LNCAP (cell line): ENCODE results near the gene THOC6.

ENCODE experiments used
- TF ChIP-seq, protein P1 (sequence below): fragments of 450-650 bp; IDR thresholded peaks from 2 replicates; pipeline ENCODE4 v1.5.1; 2017; ENCODE audit warnings: mild to moderate bottlenecking

THOC6 gene

DNA sequence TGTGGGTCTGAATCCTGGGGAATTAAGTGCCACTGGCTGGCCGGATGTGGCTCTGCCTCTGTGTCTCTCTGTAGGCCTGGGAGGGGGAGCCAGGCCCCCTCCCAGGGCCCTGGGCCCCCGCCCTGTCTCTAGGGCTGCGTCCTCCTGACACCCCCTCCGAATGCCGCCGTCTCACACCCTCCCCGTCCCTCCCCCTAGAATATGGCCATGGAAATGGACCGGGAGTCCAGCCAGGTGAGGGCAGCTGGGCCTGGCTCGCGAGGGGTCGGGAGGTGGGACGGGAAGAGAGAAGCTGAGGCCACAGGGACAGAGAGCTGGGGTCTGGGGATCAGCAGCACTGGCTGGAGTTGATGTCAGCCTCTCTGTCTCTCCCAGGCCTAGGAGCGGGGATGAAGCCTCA, 27.5 kb upstream of the THOC6 start:
- TF ChIP-seq, protein P1, sequence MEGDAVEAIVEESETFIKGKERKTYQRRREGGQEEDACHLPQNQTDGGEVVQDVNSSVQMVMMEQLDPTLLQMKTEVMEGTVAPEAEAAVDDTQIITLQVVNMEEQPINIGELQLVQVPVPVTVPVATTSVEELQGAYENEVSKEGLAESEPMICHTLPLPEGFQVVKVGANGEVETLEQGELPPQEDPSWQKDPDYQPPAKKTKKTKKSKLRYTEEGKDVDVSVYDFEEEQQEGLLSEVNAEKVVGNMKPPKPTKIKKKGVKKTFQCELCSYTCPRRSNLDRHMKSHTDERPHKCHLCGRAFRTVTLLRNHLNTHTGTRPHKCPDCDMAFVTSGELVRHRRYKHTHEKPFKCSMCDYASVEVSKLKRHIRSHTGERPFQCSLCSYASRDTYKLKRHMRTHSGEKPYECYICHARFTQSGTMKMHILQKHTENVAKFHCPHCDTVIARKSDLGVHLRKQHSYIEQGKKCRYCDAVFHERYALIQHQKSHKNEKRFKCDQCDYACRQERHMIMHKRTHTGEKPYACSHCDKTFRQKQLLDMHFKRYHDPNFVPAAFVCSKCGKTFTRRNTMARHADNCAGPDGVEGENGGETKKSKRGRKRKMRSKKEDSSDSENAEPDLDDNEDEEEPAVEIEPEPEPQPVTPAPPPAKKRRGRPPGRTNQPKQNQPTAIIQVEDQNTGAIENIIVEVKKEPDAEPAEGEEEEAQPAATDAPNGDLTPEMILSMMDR, result no peak

DNA sequence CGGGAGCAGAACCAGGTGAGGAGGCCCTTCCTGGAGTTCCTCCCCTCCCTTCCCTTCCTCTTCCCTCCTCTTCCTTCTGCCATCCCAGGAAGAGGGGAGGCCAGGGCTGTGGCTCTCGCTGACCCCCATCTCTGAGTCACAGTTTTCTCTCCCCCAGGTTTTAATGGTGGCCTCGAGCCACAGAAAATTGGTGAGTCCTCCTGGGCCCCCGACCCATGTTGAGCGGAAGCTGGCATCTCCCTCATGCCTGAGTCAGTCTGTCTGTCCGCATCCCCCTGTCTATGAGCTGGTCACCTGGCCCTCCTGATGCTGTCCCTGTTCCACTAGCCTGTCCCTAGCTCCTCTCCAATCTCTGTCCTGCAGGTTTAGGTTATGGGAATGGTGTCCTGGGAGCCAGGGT, 23.9 kb upstream of the THOC6 start:
- TF ChIP-seq, protein P1, result no peak

DNA sequence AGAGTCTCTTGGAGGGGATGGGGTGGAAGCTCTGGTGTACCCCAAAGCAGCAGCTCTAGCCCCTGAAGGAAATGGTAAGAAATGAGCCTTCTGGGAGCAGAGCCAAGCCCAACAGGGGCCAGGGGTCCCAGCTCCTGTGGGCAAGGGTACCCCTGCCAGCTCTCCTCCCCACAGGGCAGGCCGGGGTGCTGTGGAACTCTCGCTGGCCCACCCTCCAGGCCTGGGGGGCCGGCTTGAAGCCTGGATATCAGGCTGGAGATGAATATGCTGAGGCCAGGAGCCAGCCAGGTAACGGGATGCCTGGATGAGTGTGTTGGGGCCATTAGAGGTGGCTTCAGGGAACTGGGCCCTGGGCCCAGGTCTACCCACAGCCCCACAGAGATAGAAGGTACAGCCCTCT, 23.3 kb upstream of the THOC6 start:
- TF ChIP-seq, protein P1, result no peak

DNA sequence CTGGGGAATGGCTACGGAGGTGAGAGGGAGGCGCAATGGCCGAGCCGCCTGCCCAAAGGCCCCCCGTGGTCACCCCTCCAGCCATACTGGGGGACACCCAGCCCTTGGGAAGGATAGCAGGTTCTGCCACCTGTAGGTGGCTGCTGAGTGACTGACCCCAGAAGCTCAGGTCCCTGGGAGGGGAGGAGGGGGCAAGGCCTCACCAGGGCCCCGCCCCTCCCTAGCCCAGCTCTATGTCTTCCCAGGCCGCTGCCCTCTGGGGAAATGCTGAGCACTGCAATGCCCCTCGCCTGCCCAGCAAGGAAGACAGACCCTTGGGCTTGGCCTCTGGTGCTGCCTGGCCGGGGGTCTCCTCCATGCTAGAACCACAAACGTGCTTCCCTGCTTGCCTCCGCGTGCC, 22.5 kb upstream of the THOC6 start:
- TF ChIP-seq, protein P1, result no peak

DNA sequence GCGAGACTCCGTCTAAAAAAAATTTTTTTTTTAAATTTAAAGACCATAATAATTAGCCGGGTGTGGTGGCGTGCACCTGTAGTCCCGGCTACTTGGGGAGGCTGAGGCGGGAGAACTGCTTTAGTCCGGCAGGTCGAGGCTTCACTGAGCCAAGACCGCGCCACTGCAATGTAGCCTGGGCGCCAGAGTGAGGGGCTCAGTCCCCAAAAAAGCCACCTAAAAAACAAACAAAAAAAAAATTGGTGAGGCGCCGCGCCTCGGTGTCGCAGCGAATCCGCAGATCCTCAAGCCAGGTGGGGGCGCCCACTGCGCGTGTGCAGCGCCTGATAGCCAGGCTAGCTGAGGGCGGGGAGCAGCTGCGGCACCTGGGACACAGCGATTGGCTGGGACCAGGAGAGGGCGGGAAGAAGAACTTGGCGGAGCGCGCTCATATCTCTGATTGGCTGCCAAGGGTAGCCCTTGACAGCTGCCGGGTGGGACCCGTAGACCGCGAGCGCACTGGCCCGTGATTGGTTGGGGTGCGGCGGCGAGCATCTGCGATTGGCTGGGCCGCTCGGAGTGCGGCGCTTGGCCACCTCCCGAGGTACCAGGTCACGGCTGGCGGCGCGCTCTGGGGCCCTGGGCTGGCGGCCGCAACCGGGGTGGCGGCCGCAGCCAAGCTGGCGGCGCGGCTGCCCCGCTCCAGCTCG, 20.1 kb upstream of the THOC6 start:
- TF ChIP-seq, protein P1, result peak; percentile 59; the same call in 1 of the 2 replicates

DNA sequence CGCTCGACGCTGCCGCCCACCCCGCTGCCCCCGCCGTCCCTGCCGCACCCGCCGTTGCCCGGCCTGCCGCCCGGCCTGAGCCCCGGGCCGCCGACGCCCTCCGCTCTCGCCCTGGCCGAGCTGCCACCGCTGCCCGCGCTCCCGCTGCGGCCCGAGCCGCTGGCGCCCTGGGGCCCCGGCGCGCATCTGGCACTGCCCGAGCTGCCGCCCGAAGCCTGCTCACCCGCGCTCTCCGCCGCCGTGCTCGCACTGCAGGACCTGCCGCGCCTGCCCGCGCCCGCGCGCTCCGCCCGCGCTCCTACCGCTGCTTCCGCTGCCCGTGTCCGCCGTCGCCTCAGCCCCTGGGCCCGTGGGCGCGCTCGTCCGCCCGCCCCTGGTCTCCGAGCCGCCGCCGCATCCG, 19.5 kb upstream of the THOC6 start:
- TF ChIP-seq, protein P1, result no peak

DNA sequence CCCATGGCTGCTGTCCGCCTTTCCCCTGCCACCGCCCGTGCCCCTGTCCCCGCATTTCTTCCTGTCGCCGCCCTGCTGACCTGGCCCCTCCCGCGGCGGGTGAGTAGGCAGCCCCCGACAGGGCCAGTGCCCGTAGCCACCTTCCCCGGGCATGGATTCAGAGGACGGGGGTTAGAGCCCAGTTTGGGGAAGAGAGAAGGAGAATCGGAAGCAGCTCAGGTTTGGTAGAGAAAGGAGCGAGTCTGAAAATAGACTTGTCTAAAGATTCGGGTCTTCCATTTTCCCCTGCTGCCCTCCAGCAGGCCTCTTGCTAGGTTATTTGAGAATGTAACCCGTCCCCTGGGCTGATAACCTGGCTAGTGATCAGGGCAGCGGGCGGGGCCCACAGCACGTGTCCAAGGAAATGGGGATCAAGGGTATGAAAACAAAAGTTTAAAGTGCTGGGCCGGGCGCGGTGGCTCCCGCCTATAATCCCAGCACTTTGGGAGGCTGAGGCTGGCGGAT, 19.0 kb upstream of the THOC6 start:
- TF ChIP-seq, protein P1, result no peak
